CD4-positive, alpha-beta T cell (primary cell): ENCODE results near the gene GTF2H3. TPM values are rescaled to one million over a fixed set of nuclear protein-coding genes. Genes with fewer than 3 reads are reported as not detected.

Source experiments
- ATAC-seq: fragments of 200-7000 bp; cut with Tn5 transposase; one replicate; pipeline ENCODE4 v1.10.0; 2022; ENCODE audit warnings: mild to moderate bottlenecking; ENCODE audit not compliant: poor library complexity
- CTCF ChIA-PET: fragments of 350-600 bp; sonication (Branson Sonifier 250); formaldehyde crosslinking; loops from one replicate; lab custom pipeline; 2021; ENCODE audit warnings: antibody characterized with exemption, inconsistent platforms; lab: Charles Lee
- POLR2A ChIA-PET: fragments of 350-600 bp; sonication (Branson Sonifier 250); formaldehyde crosslinking; loops from one replicate; lab custom pipeline; 2021; ENCODE audit warnings: antibody characterized with exemption, inconsistent platforms; lab: Charles Lee
- DNase-seq, 14 experiments: peaks; one replicate each; pipeline ENCODE4 v3.0.0-alpha.2; 2013 to 2020; ENCODE audit warnings: mixed read lengths in 2 of 14
- H3K27ac ChIP-seq, 2 donors: one replicate each; pipeline versions ENCODE4 v1.5.1 to v1.7.0; 2013; ENCODE audit warnings: low read length in 2 of 2, low read depth in 1 of 2, mild to moderate bottlenecking in 1 of 2
- H3K27me3 ChIP-seq, 2 experiments: 1 replicate in 1 of 2; 2 replicates in 1 of 2; pipeline versions ENCODE4 v1.6.1 to v1.7.0; 2013; ENCODE audit warnings: low read length in 2 of 2, control low read depth in 1 of 2, mild to moderate bottlenecking in 1 of 2, moderate library complexity in 1 of 2; ENCODE audit not compliant: insufficient read depth in 2 of 2, control insufficient read depth in 1 of 2
- H3K36me3 ChIP-seq: one replicate; pipeline ENCODE4 v1.6.1; 2013; ENCODE audit warnings: low read length, control low read depth; ENCODE audit not compliant: insufficient read depth
- H3K4me1 ChIP-seq: one replicate; pipeline ENCODE4 v1.6.1; 2013; ENCODE audit warnings: low read length, control low read depth; ENCODE audit not compliant: insufficient read depth
- H3K4me3 ChIP-seq: one replicate; pipeline ENCODE4 v1.5.1; 2013; ENCODE audit warnings: mild to moderate bottlenecking, low read length, moderate library complexity
- H3K9me3 ChIP-seq, 2 experiments: 1 replicate in 1 of 2; 2 replicates in 1 of 2; pipeline versions ENCODE4 v1.6.1 to v1.7.0; 2013; ENCODE audit warnings: low read length in 2 of 2, mild to moderate bottlenecking in 2 of 2, control low read depth in 1 of 2, moderate library complexity in 1 of 2; ENCODE audit not compliant: control insufficient read depth in 1 of 2, insufficient read depth in 1 of 2
- H3K27ac Mint-ChIP-seq: one replicate; pipeline ENCODE4 v1.8.0; 2020; ENCODE audit warnings: mixed read lengths
- H3K27me3 Mint-ChIP-seq: one replicate; pipeline ENCODE4 v1.8.0; 2021; ENCODE audit warnings: mixed read lengths
- H3K36me3 Mint-ChIP-seq: one replicate; pipeline ENCODE4 v1.8.0; 2021; ENCODE audit warnings: low read depth, mixed read lengths
- H3K4me1 Mint-ChIP-seq: one replicate; pipeline ENCODE4 v1.8.0; 2021; ENCODE audit warnings: low read depth, mixed read lengths
- H3K4me3 Mint-ChIP-seq: one replicate; pipeline ENCODE4 v1.8.0; 2020; ENCODE audit warnings: mild to moderate bottlenecking, mixed read lengths
- H3K9me3 Mint-ChIP-seq: one replicate; pipeline ENCODE4 v1.8.0; 2020; ENCODE audit warnings: mixed read lengths
- CTCF ChIP-seq: fragments of 200-600 bp; IDR thresholded peaks from one replicate; pipeline ENCODE4 v1.8.0; 2022; ENCODE audit warnings: antibody characterized with exemption, mild to moderate bottlenecking
- intact Hi-C, 2 experiments: fragments of 100-400 bp; cut with DNase I in 1 of 2; cut with micrococcal nuclease in 1 of 2; formaldehyde crosslinking; loops; one replicate each; pipeline versions ENCODE4 v1.15.1 to v1.9.0; 2023 to 2025; cut with DNase I, micrococcal nuclease
- total RNA-seq, 174 experiments: library from RNA in 2 of 174; stranded (reverse) in 2 of 174; gene quantifications; one replicate each; pipeline ENCODE4 v1.2.3 and lab custom pipeline; 2021 to 2026

GTF2H3 gene
- total RNA-seq, 2 experiments from 2014 or later = 12.3 to 12.9 TPM

GRCh38 chr12:123621619-123622530 lies 11.8 kb upstream of the GTF2H3 start:
- intact Hi-C loops = no loop called here
- Mint-ChIP-seq H3K36me3 (peaks cover 83% of the 10 kb centered on the region), H3K4me3 (no peak overlapping the region), H3K9me3 (no peaks in the 10 kb centered on the region), H3K4me1 (no peaks in the 10 kb centered on the region), H3K27ac (no peak overlapping the region), H3K27me3 (no peaks in the 10 kb centered on the region)
- no peak overlapping the region for H3K4me3 ChIP-seq
- ATAC-seq = no peak
- H3K27ac ChIP-seq = no peak overlapping the region
- ChIA-PET CTCF (no interaction called here), POLR2A (interaction anchor here (1.8 kb wide), 1 partner anchor 20 kb away, joined by 5 read pairs; the partner anchor contains the start of gene DDX55)
- no peaks in the 10 kb centered on the region for H3K9me3 ChIP-seq
- H3K27me3 ChIP-seq = no peaks in the 10 kb centered on the region
- no peak for TF ChIP-seq CTCF
- H3K4me1 ChIP-seq = no peaks in the 10 kb centered on the region
- DNase-seq = no peak
- H3K36me3 ChIP-seq = peaks cover 83% of the 10 kb centered on the region

- no peak for TF ChIP-seq CTCF
- Histone ChIP-seq H3K9me3 (no peaks in the 10 kb centered on the region), H3K4me3 (peak overlapping the region; percentile 88), H3K4me1 (peaks cover 26% of the 10 kb centered on the region), H3K27me3 (no peaks in the 10 kb centered on the region), H3K36me3 (peaks cover 22% of the 10 kb centered on the region), H3K27ac (peak overlapping the region; percentile 81 to 92)
- peaks cover 23% of the 10 kb centered on the region for H3K4me1 Mint-ChIP-seq
- ChIA-PET CTCF (interaction anchor here (0.6 kb wide), 1 partner anchor 19 kb away, joined by 3 read pairs; no protein-coding TSS in a partner anchor), POLR2A (interaction anchor here (1.0 to 3.1 kb wide), 2 partner anchors 32 to 78 kb away, joined by 3 to 20 read pairs; partner anchors contain the start of genes ATP6V0A2 and DDX55)
- H3K4me3 Mint-ChIP-seq = peak overlapping the region; percentile 98
- DNase-seq = no peak
- no peaks in the 10 kb centered on the region for H3K9me3 Mint-ChIP-seq
- intact Hi-C loops = loop anchor here in 1 of 2 experiments (2.0 to 10.0 kb wide), 2 partner anchors 41 to 351 kb away; no protein-coding TSS in a partner anchor
- no peaks in the 10 kb centered on the region for H3K27me3 Mint-ChIP-seq
- peaks cover 42% of the 10 kb centered on the region for H3K36me3 Mint-ChIP-seq
- no peak for ATAC-seq
- peak overlapping the region; percentile 97 for H3K27ac Mint-ChIP-seq
Measured at GRCh38 chr12:123634142-123634561, 523 bp downstream of the GTF2H3 start.

- POLR2A ChIA-PET = no interaction called here
- intact Hi-C loops = no loop called here
- no peak overlapping the region for H3K4me3 Mint-ChIP-seq
Measured at GRCh38 chr12:123643911-123644310, 10.3 kb downstream of the GTF2H3 start.

More at GRCh38 chr12:123643911-123644310, 10.3 kb downstream of the GTF2H3 start:
- Histone ChIP-seq H3K27ac (no peak overlapping the region), H3K4me1 (no peaks in the 10 kb centered on the region), H3K4me3 (no peak overlapping the region), H3K27me3 (no peaks in the 10 kb centered on the region), H3K9me3 (no peaks in the 10 kb centered on the region), H3K36me3 (peaks cover 34% of the 10 kb centered on the region)
- no peak for TF ChIP-seq CTCF
- Mint-ChIP-seq H3K36me3 (peaks cover 52% of the 10 kb centered on the region), H3K27me3 (no peaks in the 10 kb centered on the region), H3K4me1 (no peaks in the 10 kb centered on the region), H3K27ac (no peak overlapping the region), H3K9me3 (no peaks in the 10 kb centered on the region)
- ATAC-seq = no peak
- DNase-seq = no peak
- CTCF ChIA-PET = no interaction called here
